Islet precursor cell (in vitro differentiated cells): Measurements from ENCODE around the gene TACO1.

Experiments used
- DNase-seq: peaks from one replicate; pipeline ENCODE4 v3.0.0-alpha.2; 2018

Gene TACO1

GRCh38 chr17:63600569-63601438 is at the start of gene TACO1:
Gene TACO1, plus strand, starts transcription at chr17:63600895. Its CDS starts 189 bp downstream, at chr17:63601084.
- DNase-seq, result peak; percentile 95

- no peak for DNase-seq
These were observed 48.5 kb upstream of the TACO1 start for GRCh38 chr17:63552211-63552610.

GRCh38 chr17:63555500-63556156 is 45.1 kb upstream of the TACO1 start:
- no peak for DNase-seq

GRCh38 chr17:63557416-63557815 is 43.3 kb upstream of the TACO1 start:
- DNase-seq, result no peak

GRCh38 chr17:63558441-63558840 is 42.3 kb upstream of the TACO1 start:
- no peak for DNase-seq

GRCh38 chr17:63561819-63562218 is 38.9 kb upstream of the TACO1 start:
- DNase-seq, result no peak

GRCh38 chr17:63563339-63563738 is 37.4 kb upstream of the TACO1 start:
- no peak for DNase-seq

- no peak for DNase-seq
These were observed 36.1 kb upstream of the TACO1 start for GRCh38 chr17:63564562-63564961.

GRCh38 chr17:63567229-63567628 is 33.5 kb upstream of the TACO1 start:
- DNase-seq, result no peak

GRCh38 chr17:63568563-63568962 is 32.1 kb upstream of the TACO1 start:
- peak; percentile 76 for DNase-seq

GRCh38 chr17:63571632-63572310 is 28.9 kb upstream of the TACO1 start:
- no peak for DNase-seq

- no peak for DNase-seq
These were observed 27.1 kb upstream of the TACO1 start for GRCh38 chr17:63573634-63574033.

- DNase-seq, result no peak
These were observed 22.5 kb upstream of the TACO1 start for GRCh38 chr17:63578027-63578768.

- no peak for DNase-seq
These were observed 22.0 kb upstream of the TACO1 start for GRCh38 chr17:63578769-63579111.

- no peak for DNase-seq
These were observed 21.1 kb upstream of the TACO1 start for GRCh38 chr17:63579633-63580032.

GRCh38 chr17:63587770-63588169 is 12.9 kb upstream of the TACO1 start:
- no peak for DNase-seq

GRCh38 chr17:63588797-63589196 is 11.9 kb upstream of the TACO1 start:
- DNase-seq, result no peak

- DNase-seq, result no peak
These were observed 11.0 kb upstream of the TACO1 start for GRCh38 chr17:63589646-63590045.

- no peak for DNase-seq
These were observed 7.9 kb upstream of the TACO1 start for GRCh38 chr17:63592797-63593196.

- DNase-seq, result no peak
These were observed 5.6 kb upstream of the TACO1 start for GRCh38 chr17:63595132-63595531.

- DNase-seq, result no peak
These were observed 3.7 kb upstream of the TACO1 start for GRCh38 chr17:63596856-63597586.

- no peak for DNase-seq
These were observed 2.4 kb upstream of the TACO1 start for GRCh38 chr17:63598281-63598680.
